SU-DHL-6 (cell line): Measurements from ENCODE around the gene STK10.

ENCODE experiments used
- EZH2phosphoT487 ChIP-seq: fragments of 200-600 bp; sonication (generic), shearing (Covaris generic); conservative IDR thresholded peaks from 2 replicates; pipeline ENCODE4 v1.6.1; 2018; ENCODE audit warnings: mild to moderate bottlenecking, antibody characterized with exemption, low read length, moderate library complexity, mixed read lengths
- TF ChIP-seq, protein P1 (sequence below): fragments of 200-600 bp; sonication (generic); IDR thresholded peaks from one replicate; pipeline ENCODE4 v1.5.1; 2017; ENCODE audit warnings: antibody characterized with exemption, mild to moderate bottlenecking, low read length, moderate library complexity; ENCODE audit not compliant: insufficient read depth, poor library complexity, severe bottlenecking

DNA sequence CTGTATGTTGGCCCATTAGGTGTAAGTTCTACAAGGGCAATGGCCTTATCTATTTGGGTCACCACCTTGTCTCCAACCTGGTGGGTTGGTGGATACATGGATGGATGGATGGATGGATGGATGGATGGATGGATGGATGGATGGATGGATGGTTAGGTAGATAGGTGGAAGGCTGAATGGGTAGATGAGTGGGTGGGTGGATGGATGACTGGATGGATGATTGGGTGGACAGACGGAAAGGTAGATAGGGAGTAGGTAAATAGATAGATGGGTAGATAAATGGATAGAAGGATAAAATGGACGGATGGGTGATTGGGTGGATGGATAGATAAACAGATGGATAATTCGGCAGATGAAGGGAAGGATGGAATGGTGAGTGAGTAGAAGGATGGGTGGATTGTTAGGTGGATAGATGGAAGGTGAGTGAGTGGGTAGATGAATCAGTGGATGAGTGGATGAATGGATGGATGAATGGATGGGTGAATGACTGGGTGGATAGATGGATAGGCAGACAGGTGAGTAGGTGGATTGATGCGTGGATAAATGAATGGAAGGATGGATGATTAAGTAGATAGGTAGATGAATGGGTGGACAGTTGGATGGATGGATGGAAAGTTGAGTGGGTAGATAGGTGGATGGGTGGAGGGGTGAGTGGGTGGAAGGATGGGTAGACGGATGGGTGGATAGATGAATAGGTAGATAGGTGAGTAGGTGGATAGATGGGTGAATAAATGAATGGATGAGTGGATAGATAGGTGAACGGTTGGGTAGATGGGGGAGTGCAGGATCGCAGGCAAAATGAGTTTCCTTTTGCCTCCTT lies 98.5 kb downstream of the STK10 start:
- TF ChIP-seq, protein P1, sequence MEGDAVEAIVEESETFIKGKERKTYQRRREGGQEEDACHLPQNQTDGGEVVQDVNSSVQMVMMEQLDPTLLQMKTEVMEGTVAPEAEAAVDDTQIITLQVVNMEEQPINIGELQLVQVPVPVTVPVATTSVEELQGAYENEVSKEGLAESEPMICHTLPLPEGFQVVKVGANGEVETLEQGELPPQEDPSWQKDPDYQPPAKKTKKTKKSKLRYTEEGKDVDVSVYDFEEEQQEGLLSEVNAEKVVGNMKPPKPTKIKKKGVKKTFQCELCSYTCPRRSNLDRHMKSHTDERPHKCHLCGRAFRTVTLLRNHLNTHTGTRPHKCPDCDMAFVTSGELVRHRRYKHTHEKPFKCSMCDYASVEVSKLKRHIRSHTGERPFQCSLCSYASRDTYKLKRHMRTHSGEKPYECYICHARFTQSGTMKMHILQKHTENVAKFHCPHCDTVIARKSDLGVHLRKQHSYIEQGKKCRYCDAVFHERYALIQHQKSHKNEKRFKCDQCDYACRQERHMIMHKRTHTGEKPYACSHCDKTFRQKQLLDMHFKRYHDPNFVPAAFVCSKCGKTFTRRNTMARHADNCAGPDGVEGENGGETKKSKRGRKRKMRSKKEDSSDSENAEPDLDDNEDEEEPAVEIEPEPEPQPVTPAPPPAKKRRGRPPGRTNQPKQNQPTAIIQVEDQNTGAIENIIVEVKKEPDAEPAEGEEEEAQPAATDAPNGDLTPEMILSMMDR = no peak
- no peak for TF ChIP-seq EZH2phosphoT487
